HG03135 (cell line): Measurements from ENCODE around the gene NTHL1.
A peak's percentile ranks its signal among the peaks of the same experiment; 100 is the strongest.
"Not testable (repeated sequence)": the region's sequence is repeated elsewhere in the genome, so short reads cannot be mapped to it uniquely, and the experiment has no call there.

ENCODE experiments used
- ATAC-seq: cut with Tn5 transposase; IDR thresholded peaks from one replicate; pipeline ENCODE4 v1.9.1; 2021; ENCODE audit warnings: mild to moderate bottlenecking, moderate library complexity; ENCODE audit not compliant: unreplicated experiment

The NTHL1 gene

GRCh38 chr16:2011726-2012125 lies 35.9 kb downstream of the NTHL1 start:
- not testable (repeated sequence) for ATAC-seq

- ATAC-seq: peak; percentile 85
Measured at GRCh38 chr16:2009791-2010510, 37.7 kb downstream of the NTHL1 start, which contains the start of gene ZNF598. ZNF598 (minus strand) TSS chr16:2009821.

- ATAC-seq: peak; percentile 27
Measured at GRCh38 chr16:2009164-2009711, 38.4 kb downstream of the NTHL1 start.

GRCh38 chr16:2008631-2009163 lies 38.9 kb downstream of the NTHL1 start:
- ATAC-seq: no peak

- ATAC-seq: no peak
Measured at GRCh38 chr16:2008009-2008526, 39.6 kb downstream of the NTHL1 start.

GRCh38 chr16:2007081-2007836 lies 40.4 kb downstream of the NTHL1 start:
- no peak for ATAC-seq

- no peak for ATAC-seq
Measured at GRCh38 chr16:2006317-2006716, 41.3 kb downstream of the NTHL1 start.

GRCh38 chr16:2005646-2006045 lies 42.0 kb downstream of the NTHL1 start:
- no peak for ATAC-seq

GRCh38 chr16:2004795-2005517 lies 42.7 kb downstream of the NTHL1 start:
- no peak for ATAC-seq

GRCh38 chr16:2003827-2004641 lies 43.6 kb downstream of the NTHL1 start:
- peak; percentile 60 for ATAC-seq

GRCh38 chr16:2003231-2003826 lies 44.3 kb downstream of the NTHL1 start:
- ATAC-seq: no peak

GRCh38 chr16:2002406-2003230 lies 45.0 kb downstream of the NTHL1 start:
- ATAC-seq: no peak

- ATAC-seq: no peak
Measured at GRCh38 chr16:2001456-2002355, 45.9 kb downstream of the NTHL1 start.

- no peak for ATAC-seq
Measured at GRCh38 chr16:2001035-2001434, 46.6 kb downstream of the NTHL1 start.

- no peak for ATAC-seq
Measured at GRCh38 chr16:1999866-2000514, 47.6 kb downstream of the NTHL1 start.

- no peak for ATAC-seq
Measured at GRCh38 chr16:1998852-1999801, 48.5 kb downstream of the NTHL1 start.
